ENCODE results near the gene NTSR2.

GRCh38 chr2:11637546-11637945, 32.4 kb downstream of the NTSR2 start:
- TF ChIP-seq EZH2 (IDR thresholded peaks at IDR 0.05) = no peak
- TF ChIP-seq, protein P1, sequence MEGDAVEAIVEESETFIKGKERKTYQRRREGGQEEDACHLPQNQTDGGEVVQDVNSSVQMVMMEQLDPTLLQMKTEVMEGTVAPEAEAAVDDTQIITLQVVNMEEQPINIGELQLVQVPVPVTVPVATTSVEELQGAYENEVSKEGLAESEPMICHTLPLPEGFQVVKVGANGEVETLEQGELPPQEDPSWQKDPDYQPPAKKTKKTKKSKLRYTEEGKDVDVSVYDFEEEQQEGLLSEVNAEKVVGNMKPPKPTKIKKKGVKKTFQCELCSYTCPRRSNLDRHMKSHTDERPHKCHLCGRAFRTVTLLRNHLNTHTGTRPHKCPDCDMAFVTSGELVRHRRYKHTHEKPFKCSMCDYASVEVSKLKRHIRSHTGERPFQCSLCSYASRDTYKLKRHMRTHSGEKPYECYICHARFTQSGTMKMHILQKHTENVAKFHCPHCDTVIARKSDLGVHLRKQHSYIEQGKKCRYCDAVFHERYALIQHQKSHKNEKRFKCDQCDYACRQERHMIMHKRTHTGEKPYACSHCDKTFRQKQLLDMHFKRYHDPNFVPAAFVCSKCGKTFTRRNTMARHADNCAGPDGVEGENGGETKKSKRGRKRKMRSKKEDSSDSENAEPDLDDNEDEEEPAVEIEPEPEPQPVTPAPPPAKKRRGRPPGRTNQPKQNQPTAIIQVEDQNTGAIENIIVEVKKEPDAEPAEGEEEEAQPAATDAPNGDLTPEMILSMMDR (IDR thresholded peaks at IDR 0.05) = no peak
- no peak for TF ChIP-seq EZH2phosphoT487 (IDR thresholded peaks at IDR 0.05)

Data from neural progenitor cell (in vitro differentiated cells).